Measurements from ENCODE around the gene ILK.

The ILK gene

GRCh38 chr11:6622261-6623171 is 18.9 kb downstream of the ILK start:
- no peak for DNase-seq

DNA sequence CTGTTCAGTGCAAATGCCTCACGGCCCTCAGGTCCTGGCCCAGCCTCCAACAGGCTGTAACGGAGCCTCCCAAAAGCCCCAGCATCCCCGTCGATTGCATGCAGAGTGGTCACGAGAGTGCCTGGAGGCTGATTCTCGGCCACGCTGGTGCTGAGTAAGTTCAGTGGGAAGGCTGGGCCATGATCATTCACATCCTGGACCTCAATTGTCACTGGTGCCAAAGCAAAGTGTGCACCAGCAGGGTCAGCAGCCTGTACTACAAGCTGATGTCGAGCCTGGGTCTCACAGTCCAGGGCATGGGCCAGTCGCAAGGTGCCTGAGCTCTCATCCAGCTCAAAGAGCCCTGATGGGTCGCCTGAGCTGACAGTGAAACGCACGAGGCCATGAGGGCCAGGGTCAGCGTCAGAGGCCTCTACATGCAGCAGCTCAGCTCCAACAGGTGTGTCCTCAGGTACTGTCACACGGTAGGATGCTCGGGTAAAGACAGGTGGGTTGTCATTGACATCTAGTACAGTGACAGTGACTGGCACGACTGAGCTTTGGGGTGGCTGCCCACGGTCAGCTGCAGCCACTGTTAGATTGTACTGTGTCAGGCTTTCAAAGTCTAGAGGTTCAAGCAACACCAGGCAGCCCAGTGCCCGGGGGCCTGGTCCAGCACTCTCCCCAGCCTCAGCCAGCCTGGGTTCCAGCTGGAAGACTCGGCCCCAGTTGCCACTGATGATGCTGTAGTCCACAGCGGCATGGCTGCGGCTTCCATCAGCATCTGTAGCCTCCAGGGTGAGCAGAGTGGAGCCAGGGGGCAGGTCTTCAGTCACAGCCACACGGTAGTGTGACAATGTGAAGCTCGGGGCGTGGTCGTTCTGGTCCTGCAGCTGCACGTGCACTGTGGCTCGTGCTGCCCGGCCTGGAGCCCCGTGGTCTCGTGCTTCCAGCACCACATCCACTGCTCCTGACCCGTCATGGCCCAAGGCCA is 20.1 kb downstream of the ILK start:
- no peak for DNase-seq

DNA sequence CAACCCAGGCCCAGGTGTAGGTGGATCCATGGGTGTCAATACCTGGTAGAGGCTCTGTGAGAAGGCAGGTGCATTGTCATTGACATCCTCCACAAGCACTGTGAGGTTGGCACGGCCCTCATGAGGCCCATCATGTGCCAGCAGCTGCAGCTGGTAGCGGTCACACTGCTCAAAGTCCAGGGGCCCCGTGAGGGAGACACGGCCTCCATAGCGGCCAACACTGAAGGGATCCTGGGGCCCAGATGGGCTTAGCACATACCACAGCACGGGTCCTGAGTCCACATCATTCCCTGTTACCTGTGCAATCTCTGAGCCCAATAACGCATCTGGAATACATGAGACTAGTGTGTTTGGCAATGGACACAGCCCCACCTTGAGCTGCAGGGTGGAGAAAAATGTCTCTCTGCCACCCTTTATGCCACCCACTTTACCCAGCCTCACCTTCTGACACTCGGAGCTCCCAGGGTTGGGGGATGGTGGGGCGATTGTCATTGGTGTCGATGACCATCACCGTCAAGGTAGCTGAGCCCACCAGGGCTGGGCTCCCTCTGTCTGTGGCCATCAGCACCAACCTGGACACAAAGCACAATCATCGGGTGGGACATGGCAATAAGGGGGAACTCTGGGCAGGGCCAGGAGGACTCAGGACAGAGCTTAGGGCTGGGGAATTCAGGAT is 21.7 kb downstream of the ILK start:
- no peak for DNase-seq

- DNase-seq: no peak
Measured at GRCh38 chr11:6625832-6626420, 22.4 kb downstream of the ILK start.

DNA sequence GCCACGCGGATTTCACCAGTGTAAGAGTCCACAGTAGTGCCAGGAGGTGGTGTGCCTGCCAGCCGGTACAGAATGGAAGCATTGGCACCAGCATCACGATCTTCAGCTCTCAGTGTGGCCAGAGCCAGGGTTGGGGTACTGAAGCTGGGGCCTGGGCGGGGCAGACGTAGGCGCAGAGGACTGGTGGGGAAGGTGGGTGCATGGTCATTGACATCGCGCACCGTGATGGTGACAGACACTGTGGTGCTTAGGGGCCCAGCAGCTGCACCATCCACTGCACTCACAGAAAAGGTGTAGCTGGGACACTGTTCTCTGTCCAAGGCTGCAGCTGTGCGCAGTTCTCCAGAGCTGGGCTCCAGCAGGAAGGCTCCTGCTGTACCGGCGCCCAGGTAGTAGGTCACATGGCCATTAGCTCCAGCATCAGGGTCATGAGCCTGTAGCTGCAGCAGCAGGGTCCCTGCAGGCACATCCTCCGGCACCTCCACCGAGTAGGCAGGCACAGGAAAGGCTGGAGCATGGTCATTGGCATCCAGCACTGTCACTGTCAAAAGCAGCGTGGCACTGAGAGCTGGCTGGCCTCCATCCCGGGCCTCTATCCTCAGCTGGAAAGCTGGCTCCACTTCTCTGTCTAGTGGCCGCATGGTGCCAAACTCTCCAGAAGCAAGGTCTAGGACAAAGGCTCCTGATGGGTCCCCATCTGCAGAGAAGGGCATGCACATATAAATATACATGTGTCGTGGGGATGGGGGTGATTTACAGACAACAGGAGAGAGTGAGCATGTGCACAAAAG is 23.6 kb downstream of the ILK start:
- DNase-seq: no peak

GRCh38 chr11:6627762-6628241 is 24.2 kb downstream of the ILK start:
- DNase-seq: no peak

DNA sequence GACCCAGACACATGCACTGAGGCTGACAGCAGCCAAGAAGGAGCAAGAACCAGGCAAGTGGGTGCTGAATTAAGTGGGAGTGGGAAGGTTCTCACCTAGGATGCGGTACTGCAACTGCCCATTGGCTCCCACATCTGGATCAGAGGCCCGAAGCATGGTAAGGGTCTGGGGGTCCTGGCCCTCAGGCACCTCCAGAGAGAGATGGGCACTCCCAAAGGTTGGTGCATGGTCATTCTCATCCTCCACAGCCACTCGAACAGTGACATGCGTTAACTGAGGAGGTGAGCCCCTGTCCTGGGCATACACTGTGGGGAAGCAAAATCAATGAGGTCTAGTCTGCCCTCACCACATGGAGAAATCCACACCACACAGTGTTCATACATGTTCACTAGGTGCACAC is 25.0 kb downstream of the ILK start:
- DNase-seq: no peak

DNA sequence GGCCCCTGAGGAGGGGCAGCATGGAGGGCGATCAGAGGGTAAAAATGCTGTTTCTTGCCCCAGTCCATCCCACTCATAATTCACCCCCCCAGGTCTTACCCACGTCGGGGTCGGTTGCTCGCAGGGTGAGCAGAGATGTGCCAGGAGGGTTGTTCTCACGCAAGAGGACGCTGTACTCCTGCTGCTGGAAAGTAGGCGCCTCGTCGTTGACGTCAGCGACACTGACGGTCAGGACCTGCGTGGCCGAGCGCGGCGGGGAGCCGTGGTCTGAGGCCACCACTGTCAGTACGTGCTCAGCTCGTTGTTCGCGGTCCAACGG is 26.0 kb downstream of the ILK start:
- no peak for DNase-seq

GRCh38 chr11:6629892-6630631 is 26.5 kb downstream of the ILK start:
- DNase-seq: no peak

GRCh38 chr11:6630632-6631291 is 27.2 kb downstream of the ILK start:
- no peak for DNase-seq

- no peak for DNase-seq
Measured at GRCh38 chr11:6631361-6631890, 27.9 kb downstream of the ILK start.

DNA sequence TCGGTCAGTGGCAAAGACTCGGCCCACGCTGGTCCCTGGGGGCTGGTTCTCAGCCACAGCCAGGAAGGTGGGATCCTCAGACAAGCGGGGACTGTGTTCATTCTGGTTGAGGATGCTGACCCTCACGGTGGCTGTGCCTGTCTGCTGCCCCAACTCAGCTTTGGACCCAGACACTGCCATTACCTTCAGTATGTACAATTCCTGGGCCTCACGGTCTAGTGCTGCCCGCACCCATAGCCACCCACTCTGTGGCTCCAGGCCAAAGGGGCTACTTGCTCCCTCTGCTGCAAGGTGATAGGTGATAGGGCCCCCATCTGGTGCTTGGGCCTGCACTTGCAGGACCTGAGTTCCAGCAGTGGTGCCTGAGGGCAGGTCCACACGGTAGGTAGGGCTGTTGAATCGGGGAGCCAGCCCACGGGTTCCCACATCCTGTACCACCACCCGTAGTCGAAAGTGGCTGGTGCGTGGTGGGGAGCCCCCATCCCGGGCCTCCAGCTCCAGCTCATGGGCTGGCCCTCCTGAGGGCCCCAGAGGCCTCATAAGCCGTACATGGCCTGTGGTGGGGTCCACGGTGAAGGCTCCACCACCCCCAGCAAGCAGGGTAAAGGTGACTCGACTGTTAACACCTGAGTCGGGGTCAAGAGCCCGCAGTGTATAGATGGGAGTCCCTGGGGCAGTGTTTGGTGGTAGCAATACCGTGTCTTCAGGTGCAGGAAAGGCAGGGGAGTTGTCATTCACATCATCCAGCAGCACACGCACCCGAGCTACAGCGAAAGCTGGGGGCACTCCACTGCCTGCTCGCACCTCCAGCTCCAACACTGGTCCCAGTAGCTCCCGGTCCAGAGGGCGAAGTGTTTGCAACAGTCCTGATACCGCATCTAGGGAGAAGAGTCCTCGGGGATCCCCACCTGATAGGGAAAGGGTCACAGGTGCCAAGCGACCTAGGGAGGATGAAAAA is 28.8 kb downstream of the ILK start:
- DNase-seq: no peak

GRCh38 chr11:6633422-6634408 is 30.1 kb downstream of the ILK start:
- no peak for DNase-seq

- no peak for DNase-seq
Measured at GRCh38 chr11:6634534-6634933, 31.0 kb downstream of the ILK start.

DNA sequence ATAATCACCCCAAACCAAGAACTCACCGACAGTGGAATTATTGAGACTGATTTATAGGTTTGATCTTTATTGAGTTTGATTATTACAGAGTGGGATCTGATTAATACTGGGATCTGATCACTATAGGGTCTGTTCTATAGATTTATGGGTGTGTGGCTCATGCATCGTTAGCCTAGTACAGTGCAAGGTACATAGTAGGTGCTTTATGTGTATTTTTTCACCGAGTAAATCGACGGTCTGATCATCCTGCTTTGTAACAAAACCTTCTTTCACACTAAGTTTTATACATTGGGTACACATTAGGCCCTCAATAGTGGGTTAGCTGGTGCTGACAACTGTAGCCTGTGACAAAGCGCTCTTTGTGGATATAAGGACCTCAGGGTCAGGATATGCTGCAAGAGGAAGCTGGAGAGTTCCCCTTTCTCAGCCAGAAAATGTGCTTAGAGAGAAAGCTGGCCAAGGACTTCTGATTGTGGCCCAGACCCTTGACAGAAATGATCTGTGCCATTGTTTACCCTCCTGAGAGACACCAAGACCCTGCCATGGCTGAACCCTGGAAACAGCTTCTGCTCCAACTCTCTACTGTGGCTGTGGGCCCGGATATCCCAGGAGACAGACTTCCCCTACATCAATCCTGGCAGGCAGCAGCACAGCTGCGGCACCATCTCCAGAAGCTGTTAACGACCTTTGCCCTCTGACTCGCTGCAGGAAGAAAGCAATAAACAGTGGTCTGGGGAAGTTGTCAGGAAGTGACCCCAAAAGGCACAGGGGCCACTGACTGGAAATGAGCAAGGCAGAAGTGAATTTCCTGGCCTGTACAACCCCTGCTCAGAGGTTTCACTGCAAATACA is 31.7 kb downstream of the ILK start:
- DNase-seq: no peak

GRCh38 chr11:6636480-6636879 is 32.9 kb downstream of the ILK start:
- no peak for DNase-seq

- no peak for DNase-seq
Measured at GRCh38 chr11:6637871-6638270, 34.3 kb downstream of the ILK start.

Data from NCI-H1694 treated with DMSO at 0.1 percent for 48 hours (cell line).